K562 (cell line): Measurements from ENCODE around the gene GPR35. TPM values are rescaled to one million over a fixed set of nuclear protein-coding genes. Genes with fewer than 3 reads are reported as not detected.
A peak's percentile ranks its signal among the peaks of the same experiment; 100 is the strongest.

Experiments
- BHLHE40 ChIP-seq: IDR thresholded peaks from 2 replicates; pipeline ENCODE4 v1.6.1; 2011; ENCODE audit warnings: low read length, improper control_type of control experiment
- CXXC5 ChIP-seq: fragments of 250-450 bp; sonication (Bioruptor Pico); IDR thresholded peaks from 2 replicates; pipeline ENCODE4 v1.8.0; 2022; ENCODE audit warnings: inconsistent platforms, mild to moderate bottlenecking, moderate library complexity
- ELF1 ChIP-seq: fragments of 200-800 bp; sonication (Bioruptor generic); IDR thresholded peaks from 2 replicates; pipeline ENCODE4 v1.6.1; 2016; ENCODE audit warnings: missing genetic modification characterization, missing compliant biosample characterization
- EP300 ChIP-seq: IDR thresholded peaks from 2 replicates; pipeline ENCODE4 v1.6.1; 2012; ENCODE audit warnings: low read length, improper control_type of control experiment
- EP400 ChIP-seq: fragments of 450-650 bp; IDR thresholded peaks from 2 replicates; pipeline ENCODE4 v1.6.1; 2017; ENCODE audit warnings: antibody characterized with exemption, mild to moderate bottlenecking, moderate library complexity
- ETS2 ChIP-seq: IDR thresholded peaks from 2 replicates; pipeline ENCODE4 v1.6.1; 2016; ENCODE audit warnings: borderline replicate concordance, missing genetic modification characterization, mild to moderate bottlenecking, moderate library complexity, missing compliant biosample characterization; ENCODE audit not compliant: poor library complexity, severe bottlenecking
- FOXJ3 ChIP-seq: sonication (generic); formaldehyde crosslinking; IDR thresholded peaks from 2 replicates; pipeline ENCODE4 v1.4.0; 2020; ENCODE audit warnings: mild to moderate bottlenecking, missing genetic modification reagents
- HNRNPK ChIP-seq: fragments of 200-400 bp; formaldehyde crosslinking; IDR thresholded peaks from one replicate; pipeline ENCODE4 v1.6.1; 2018; ENCODE audit warnings: mild to moderate bottlenecking, low read depth, low read length; ENCODE audit not compliant: poor library complexity, severe bottlenecking
- KLF16 ChIP-seq: IDR thresholded peaks from 2 replicates; pipeline ENCODE4 v1.6.1; 2016; ENCODE audit warnings: antibody characterized with exemption
- MCM2 ChIP-seq: fragments of 450-650 bp; IDR thresholded peaks from 2 replicates; pipeline ENCODE4 v1.6.1; 2017; ENCODE audit warnings: low read depth, mild to moderate bottlenecking
- MEF2A ChIP-seq: IDR thresholded peaks from 2 replicates; pipeline ENCODE4 v1.6.1; 2011; ENCODE audit warnings: low read depth, mild to moderate bottlenecking, low read length, moderate library complexity; ENCODE audit not compliant: control insufficient read depth
- MYNN ChIP-seq, 2 experiments: sonication (generic); formaldehyde crosslinking in 1 of 2; IDR thresholded peaks; 2 replicates each; pipeline versions ENCODE4 v1.5.0 to v1.6.1; 2016 to 2020; ENCODE audit warnings: antibody characterized with exemption in 1 of 2, missing genetic modification reagents in 1 of 2
- NFATC3 ChIP-seq: fragments of 450-650 bp; IDR thresholded peaks from 2 replicates; pipeline ENCODE4 v1.6.1; 2017; ENCODE audit warnings: mild to moderate bottlenecking
- NR2C2 ChIP-seq, 2 experiments: fragments of 200-800 bp in 1 of 2; sonication (Bioruptor generic) in 1 of 2; sonication (generic) in 1 of 2; formaldehyde crosslinking in 1 of 2; IDR thresholded peaks; 2 replicates each; pipeline versions ENCODE4 v1.6.1 to v1.8.0; 2016 to 2022; ENCODE audit warnings: mild to moderate bottlenecking in 1 of 2, missing compliant biosample characterization in 1 of 2, missing genetic modification characterization in 1 of 2, missing genetic modification reagents in 1 of 2
- POLR2A ChIP-seq: fragments of 450-650 bp; conservative IDR thresholded peaks from 2 replicates; pipeline ENCODE4 v1.6.1; 2016
- POLR2G ChIP-seq: fragments of 200-400 bp; formaldehyde crosslinking; IDR thresholded peaks from 2 replicates; pipeline ENCODE4 v1.6.1; 2017; ENCODE audit warnings: low read depth, mild to moderate bottlenecking, antibody characterized with exemption, low read length, moderate library complexity
- SIX5 ChIP-seq, 2 experiments: IDR thresholded peaks; 2 replicates each; pipeline ENCODE4 v1.6.1; 2011; ENCODE audit warnings: low read length in 2 of 2, borderline replicate concordance in 1 of 2, low read depth in 1 of 2, mild to moderate bottlenecking in 1 of 2, moderate library complexity in 1 of 2; ENCODE audit not compliant: insufficient read depth in 1 of 2
- SMC3 ChIP-seq: conservative IDR thresholded peaks from 2 replicates; pipeline ENCODE4 v1.6.1; 2011; ENCODE audit warnings: low read depth, low read length, improper control_type of control experiment; ENCODE audit not compliant: insufficient read depth
- SRSF3 ChIP-seq: fragments of 200-400 bp; formaldehyde crosslinking; IDR thresholded peaks from 2 replicates; pipeline ENCODE4 v1.6.1; 2016; ENCODE audit warnings: mild to moderate bottlenecking, low read length, moderate library complexity; ENCODE audit not compliant: insufficient read depth
- TBP ChIP-seq: optimal IDR thresholded peaks from 2 replicates; pipeline ENCODE3; 2011; ENCODE audit warnings: low read depth, low read length, improper control_type of control experiment
- ZBTB11 ChIP-seq, 3 experiments: fragments of 200-800 bp in 1 of 3; fragments of 250-450 bp in 1 of 3; fragments of 450-650 bp in 1 of 3; sonication (Bioruptor Pico) in 1 of 3; sonication (Bioruptor generic) in 1 of 3; formaldehyde crosslinking in 1 of 3; IDR thresholded peaks; 2 replicates each; pipeline versions ENCODE4 v1.6.1 to v1.8.0; 2016 to 2022; ENCODE audit warnings: mild to moderate bottlenecking in 2 of 3, missing genetic modification characterization in 2 of 3, missing compliant biosample characterization in 1 of 3, moderate library complexity in 1 of 3
- ZFP91 ChIP-seq: sonication (generic); formaldehyde crosslinking; IDR thresholded peaks from 2 replicates; pipeline ENCODE4 v1.8.0; 2022; ENCODE audit warnings: mild to moderate bottlenecking, missing genetic modification reagents
- ZNF232 ChIP-seq: sonication (generic); formaldehyde crosslinking; IDR thresholded peaks from 2 replicates; pipeline ENCODE4 v1.8.0; 2022; ENCODE audit warnings: mild to moderate bottlenecking, missing genetic modification reagents
- ZNF3 ChIP-seq: fragments of 250-450 bp; sonication (Bioruptor Pico); IDR thresholded peaks from 2 replicates; pipeline ENCODE4 v1.5.0; 2021; ENCODE audit warnings: mild to moderate bottlenecking, moderate library complexity
- polyA plus RNA-seq, 8 experiments: library from polyadenylated mRNA; depleted of rRNA in 4 of 8; stranded (reverse) in 5 of 8; unstranded in 3 of 8; fragments of >200 nt; fragmentation: Nextera tagmentation in 2 of 8; fragmentation: Illumina TruSeq in 1 of 8; extraction: Ambion mirVana in 2 of 8; extraction: Trizol in 1 of 8; gene quantifications; 2 replicates each; pipeline versions ENCODE4 v1.2.1 to v1.2.3, GENCODE V29; 2011 to 2014; ENCODE audit warnings: inconsistent platforms in 1 of 8, missing spikeins in 1 of 8
- total RNA-seq, 7 experiments: library from RNA; depleted of rRNA in 6 of 7; stranded (reverse); fragments of >200 nt in 6 of 7; fragmentation: Illumina TruSeq in 2 of 7; extraction: Trizol in 2 of 7; gene quantifications; 2 replicates each; pipeline versions ENCODE4 v1.2.1 to v1.2.3, GENCODE V29; 2011 to 2021; ENCODE audit warnings: low replicate concordance in 1 of 7

GPR35 gene
- total and polyA plus RNA-seq, 9 of the 15 experiments (the other 6 are each of a cell fraction or from before 2014, with no cell fraction given), result 0.04 to 0.50 (median 0.29) TPM; not detected in 3

- no peak for TF ChIP-seq ZFP91 (CRISPR knock-in tag)
- TF ChIP-seq ZNF3 (CRISPR knock-in tag), result no peak
- peak; percentile 6; the same call in 1 of the 2 replicates for TF ChIP-seq POLR2G
- TF ChIP-seq NR2C2 (CRISPR knock-in tag; IDR thresholded peaks at IDR 0.05), result no peak
- TF ChIP-seq NR2C2 (tag; IDR thresholded peaks at IDR 0.05), result no peak
- no peak for TF ChIP-seq MYNN (IDR thresholded peaks at IDR 0.05)
- no peak for TF ChIP-seq MYNN (CRISPR knock-in tag; IDR thresholded peaks at IDR 0.05)
- TF ChIP-seq SMC3, result peak; percentile 37
- TF ChIP-seq FOXJ3 (CRISPR knock-in tag), result no peak
- TF ChIP-seq ELF1, result peak; percentile 84
- no peak for TF ChIP-seq ZNF232
- TF ChIP-seq EP400, result no peak
- TF ChIP-seq CXXC5 (CRISPR knock-in tag), result 0 out of 2 replicates have a peak, but pooled peaks have one; percentile 22
- no peak for TF ChIP-seq ZBTB11 (CRISPR knock-in tag; IDR thresholded peaks at IDR 0.05)
- TF ChIP-seq SIX5 (IDR thresholded peaks at IDR 0.05; ENCODE audit: borderline replicate concordance in 1 of 2, insufficient read depth in 1 of 2, low read depth in 1 of 2, low read length in 2 of 2), result no peak
- TF ChIP-seq MEF2A, result no peak
- no peak for TF ChIP-seq MCM2
- TF ChIP-seq SRSF3, result no peak
- 0 out of 2 replicates have a peak, but pooled peaks have one; percentile 31 for TF ChIP-seq KLF16
- peak; percentile 38 for TF ChIP-seq BHLHE40
- TF ChIP-seq EP300, result peak; percentile 17; the same call in 1 of the 2 replicates
- TF ChIP-seq TBP, result no peak
- no peak for TF ChIP-seq POLR2A
- TF ChIP-seq HNRNPK, result no peak
- no peak for TF ChIP-seq NFATC3
- TF ChIP-seq ETS2, result no peak
Observed at GRCh38 chr2:240604291-240604938, 20.9 kb upstream of the GPR35 start (continued).
